NCI-H774 (cell line): ENCODE results near the gene CASZ1.

ENCODE experiments used
- DNase-seq: peaks from one replicate; lab custom pipeline; 2025; lab: John Stamatoyannopoulos, UW

Gene CASZ1

GRCh38 chr1:10775763-10776162, 20.7 kb downstream of the CASZ1 start:
- DNase-seq = no peak

- DNase-seq = no peak
Measured at GRCh38 chr1:10774615-10775310, 21.7 kb downstream of the CASZ1 start.

- DNase-seq = no peak
Measured at GRCh38 chr1:10773851-10774614, 22.4 kb downstream of the CASZ1 start.

GRCh38 chr1:10773376-10773775, 23.1 kb downstream of the CASZ1 start:
- DNase-seq = no peak

- no peak for DNase-seq
Measured at GRCh38 chr1:10772711-10773110, 23.7 kb downstream of the CASZ1 start.

GRCh38 chr1:10771789-10772188, 24.7 kb downstream of the CASZ1 start:
- no peak for DNase-seq

GRCh38 chr1:10768552-10768951, 27.9 kb downstream of the CASZ1 start:
- no peak for DNase-seq

- DNase-seq = no peak
Measured at GRCh38 chr1:10767282-10767681, 29.2 kb downstream of the CASZ1 start.

GRCh38 chr1:10765734-10766478, 30.5 kb downstream of the CASZ1 start:
- DNase-seq = peak; percentile 49

- no peak for DNase-seq
Measured at GRCh38 chr1:10765304-10765703, 31.1 kb downstream of the CASZ1 start.

GRCh38 chr1:10764296-10764798, 32.1 kb downstream of the CASZ1 start:
- no peak for DNase-seq

- no peak for DNase-seq
Measured at GRCh38 chr1:10762875-10763274, 33.6 kb downstream of the CASZ1 start.

- DNase-seq = no peak
Measured at GRCh38 chr1:10762153-10762523, 34.3 kb downstream of the CASZ1 start.

GRCh38 chr1:10761503-10762152, 34.8 kb downstream of the CASZ1 start:
- DNase-seq = no peak

- DNase-seq = no peak
Measured at GRCh38 chr1:10760566-10761502, 35.6 kb downstream of the CASZ1 start.

- no peak for DNase-seq
Measured at GRCh38 chr1:10759413-10760200, 36.8 kb downstream of the CASZ1 start.

GRCh38 chr1:10756842-10757241, 39.6 kb downstream of the CASZ1 start:
- no peak for DNase-seq

GRCh38 chr1:10755970-10756521, 40.4 kb downstream of the CASZ1 start:
- DNase-seq = no peak

- no peak for DNase-seq
Measured at GRCh38 chr1:10754568-10755329, 41.7 kb downstream of the CASZ1 start.
